Esophagus squamous epithelium (tissue), 4 donors: Measurements from ENCODE around the gene NAA60.

ENCODE experiments used
- CTCF ChIP-seq, 6 experiments: fragments of 450-650 bp in 4 of 6; fragments of 200-600 bp in 2 of 6; sonication (generic) in 2 of 6; IDR thresholded peaks; one replicate each; pipeline ENCODE4 v1.5.1; 2016 to 2019; ENCODE audit warnings: antibody characterized with exemption in 6 of 6, mild to moderate bottlenecking in 4 of 6, moderate library complexity in 4 of 6
- POLR2A ChIP-seq, 4 donors: fragments of 450-650 bp; IDR thresholded peaks; one replicate each; pipeline ENCODE4 v1.6.1; 2017; ENCODE audit warnings: antibody characterized with exemption in 4 of 4, mild to moderate bottlenecking in 4 of 4, moderate library complexity in 3 of 4

GRCh38 chr16:3503523-3503922 is 60.0 kb downstream of the NAA60 start:
- TF ChIP-seq POLR2A (IDR thresholded peaks at IDR 0.05) (no peak), CTCF (IDR thresholded peaks at IDR 0.05) (no peak)
